ENCODE measurements around the gene SAMD9. TPM values are rescaled to one million over a fixed set of nuclear protein-coding genes. Genes with fewer than 3 reads are reported as not detected.

The SAMD9 gene
- total RNA-seq, 4 donors from 2014 or later = 0.89 to 1.7 (median 1.5) TPM

DNA sequence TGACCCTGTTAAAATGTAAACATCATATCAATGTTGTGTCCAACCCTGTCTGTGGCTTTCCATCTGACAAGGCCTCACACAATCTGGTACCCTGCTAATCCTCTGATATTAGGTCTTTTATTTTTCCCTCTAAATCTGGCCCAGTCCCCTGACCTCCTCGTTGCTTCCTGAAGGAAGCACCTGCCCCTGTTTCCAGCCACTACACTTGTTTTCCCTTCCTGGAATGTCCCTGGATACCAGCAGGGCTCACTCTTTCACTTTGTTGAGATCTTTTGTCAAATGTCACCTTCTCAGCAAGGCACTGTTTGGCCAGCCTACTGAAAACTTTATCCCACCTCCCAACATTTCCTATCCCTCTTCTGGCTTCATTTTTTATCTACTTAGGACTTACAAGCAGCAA, 28.3 kb upstream of the SAMD9 start:
- intact Hi-C loops (cut with DNase I; ENCODE audit: low total_unique reads) (no loop called here), in situ Hi-C loops (cut with MboI; ENCODE audit: low sequenced_read_pairs in 4 of 4) (no loop called here)
- ATAC-seq (no peak), DNase-seq (no peak)
- TF ChIP-seq, protein P1, sequence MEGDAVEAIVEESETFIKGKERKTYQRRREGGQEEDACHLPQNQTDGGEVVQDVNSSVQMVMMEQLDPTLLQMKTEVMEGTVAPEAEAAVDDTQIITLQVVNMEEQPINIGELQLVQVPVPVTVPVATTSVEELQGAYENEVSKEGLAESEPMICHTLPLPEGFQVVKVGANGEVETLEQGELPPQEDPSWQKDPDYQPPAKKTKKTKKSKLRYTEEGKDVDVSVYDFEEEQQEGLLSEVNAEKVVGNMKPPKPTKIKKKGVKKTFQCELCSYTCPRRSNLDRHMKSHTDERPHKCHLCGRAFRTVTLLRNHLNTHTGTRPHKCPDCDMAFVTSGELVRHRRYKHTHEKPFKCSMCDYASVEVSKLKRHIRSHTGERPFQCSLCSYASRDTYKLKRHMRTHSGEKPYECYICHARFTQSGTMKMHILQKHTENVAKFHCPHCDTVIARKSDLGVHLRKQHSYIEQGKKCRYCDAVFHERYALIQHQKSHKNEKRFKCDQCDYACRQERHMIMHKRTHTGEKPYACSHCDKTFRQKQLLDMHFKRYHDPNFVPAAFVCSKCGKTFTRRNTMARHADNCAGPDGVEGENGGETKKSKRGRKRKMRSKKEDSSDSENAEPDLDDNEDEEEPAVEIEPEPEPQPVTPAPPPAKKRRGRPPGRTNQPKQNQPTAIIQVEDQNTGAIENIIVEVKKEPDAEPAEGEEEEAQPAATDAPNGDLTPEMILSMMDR (IDR thresholded peaks at IDR 0.05 in 4 of 5, conservative IDR thresholded peaks at IDR 0.05 in 1 of 5) = no peak
- TF ChIP-seq POLR2A (IDR thresholded peaks at IDR 0.05) = no peak
- peaks cover 0 to 12% of the 10 kb centered on the region in 2 donors for H3K36me3 ChIP-seq
- H3K27me3 ChIP-seq = no peaks in the 10 kb centered on the region
- peak overlapping the region in 1 of 4 donors; percentile 43 for H3K4me3 ChIP-seq
- peaks cover 9 to 10% of the 10 kb centered on the region in 2 donors for H3K4me1 ChIP-seq
- no peaks in the 10 kb centered on the region for H3K9me3 ChIP-seq
- H3K27ac ChIP-seq = peak overlapping the region in 3 of 4 donors; percentile 57 to 65 (median 58)

DNA sequence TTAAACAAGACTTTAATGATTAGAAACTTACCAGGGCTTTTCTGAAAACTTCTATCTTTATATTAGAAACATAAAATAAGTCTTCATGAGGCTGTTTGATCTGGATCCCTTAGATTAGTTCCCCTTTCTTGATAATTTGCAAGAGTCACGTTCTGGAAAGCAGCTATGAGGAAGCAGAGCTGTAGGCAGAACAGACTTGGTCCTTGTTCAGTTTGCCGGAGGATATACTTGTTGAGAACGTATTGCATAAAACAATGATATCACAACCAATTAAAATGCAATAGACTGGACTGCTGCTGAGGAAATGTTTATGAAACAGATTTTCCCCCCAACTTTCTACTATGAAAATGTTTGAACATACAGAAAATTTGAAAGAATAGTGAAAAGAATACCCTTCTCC, 27.6 kb upstream of the SAMD9 start:
- Histone ChIP-seq H3K27me3 (no peaks in the 10 kb centered on the region), H3K36me3 (peaks cover 0 to 16% of the 10 kb centered on the region in 2 donors), H3K4me3 (no peak overlapping the region), H3K4me1 (peaks cover 9 to 10% of the 10 kb centered on the region in 2 donors), H3K27ac (no peak overlapping the region), H3K9me3 (no peaks in the 10 kb centered on the region)
- in situ Hi-C loops (cut with MboI; ENCODE audit: low sequenced_read_pairs in 4 of 4) = no loop called here
- no peak for ATAC-seq
- TF ChIP-seq POLR2A (IDR thresholded peaks at IDR 0.05) = no peak
- TF ChIP-seq, protein P1 (IDR thresholded peaks at IDR 0.05 in 4 of 5, conservative IDR thresholded peaks at IDR 0.05 in 1 of 5) = no peak
- intact Hi-C loops (cut with DNase I; ENCODE audit: low total_unique reads) = no loop called here
- no peak for DNase-seq

DNA sequence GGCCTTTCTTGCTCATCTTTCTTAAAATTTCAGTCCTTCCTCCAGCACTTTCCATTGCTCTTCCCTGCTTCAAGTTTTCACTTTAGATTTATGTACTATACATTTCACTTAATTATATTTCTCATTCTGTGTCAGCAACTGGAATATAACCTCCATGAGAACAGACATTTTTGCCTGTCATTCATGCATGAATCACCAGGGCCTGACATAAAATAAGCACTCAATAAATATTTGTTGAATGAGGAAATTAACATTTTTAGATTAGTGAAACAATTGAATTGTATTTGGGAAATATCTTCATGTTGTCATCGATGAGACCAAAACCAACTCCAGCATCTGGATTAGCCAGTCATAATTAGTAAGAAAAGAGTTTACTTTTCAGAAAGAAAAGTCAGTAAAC, 24.3 kb upstream of the SAMD9 start:
- DNase-seq (no peak), ATAC-seq (no peak)
- TF ChIP-seq, protein P1 (IDR thresholded peaks at IDR 0.05 in 4 of 5, conservative IDR thresholded peaks at IDR 0.05 in 1 of 5) = no peak
- no peak for TF ChIP-seq POLR2A (IDR thresholded peaks at IDR 0.05)
- Histone ChIP-seq H3K4me3 (no peak overlapping the region), H3K4me1 (peaks cover 7 to 10% of the 10 kb centered on the region in 2 donors), H3K36me3 (peaks cover 0 to 30% of the 10 kb centered on the region in 2 donors), H3K27me3 (no peaks in the 10 kb centered on the region), H3K9me3 (no peaks in the 10 kb centered on the region), H3K27ac (no peak overlapping the region)
- in situ Hi-C loops (cut with MboI; ENCODE audit: low sequenced_read_pairs in 4 of 4) (no loop called here), intact Hi-C loops (cut with DNase I; ENCODE audit: low total_unique reads) (no loop called here)

DNA sequence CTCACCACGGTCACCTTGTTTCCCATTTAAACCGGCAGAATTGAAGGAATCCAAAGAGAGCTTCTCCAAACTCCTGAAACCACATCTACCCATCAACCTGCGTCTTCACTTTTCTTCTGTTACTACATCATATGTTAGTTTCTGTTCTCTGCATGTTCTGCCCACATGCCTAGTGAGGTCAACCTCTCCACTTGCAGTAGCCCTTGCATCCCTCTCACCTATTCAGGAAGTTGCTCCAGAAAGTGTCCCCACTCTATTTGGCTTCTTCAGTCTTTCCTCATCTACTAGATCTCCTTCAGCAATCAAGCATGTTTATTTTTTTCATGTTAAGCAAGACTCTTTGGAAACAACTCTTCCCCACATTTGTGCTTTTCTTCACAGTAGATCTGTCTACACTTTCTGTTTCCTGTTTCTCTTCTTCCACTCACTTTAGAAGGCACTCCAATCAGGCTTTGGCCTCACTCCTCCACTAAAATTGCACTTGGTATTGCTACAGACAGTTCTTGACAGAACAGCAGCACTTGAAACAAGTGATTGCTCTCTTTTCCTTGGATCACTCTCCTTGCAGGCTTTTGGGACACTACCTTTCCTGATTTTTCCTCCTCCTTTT, 22.9 kb upstream of the SAMD9 start:
- intact Hi-C loops (cut with DNase I; ENCODE audit: low total_unique reads) = no loop called here
- TF ChIP-seq, protein P1 (IDR thresholded peaks at IDR 0.05 in 4 of 5, conservative IDR thresholded peaks at IDR 0.05 in 1 of 5) = no peak
- no peak for TF ChIP-seq POLR2A (IDR thresholded peaks at IDR 0.05)
- no peak overlapping the region for H3K27ac ChIP-seq
- ATAC-seq (no peak), DNase-seq (no peak)
- H3K27me3 ChIP-seq = no peaks in the 10 kb centered on the region
- H3K36me3 ChIP-seq = peaks cover 0 to 41% of the 10 kb centered on the region in 2 donors
- H3K9me3 ChIP-seq = peaks cover 0 to 4% (median 0%) of the 10 kb centered on the region in 3 donors
- no peak overlapping the region for H3K4me3 ChIP-seq
- H3K4me1 ChIP-seq = no peaks in the 10 kb centered on the region
- in situ Hi-C loops (cut with MboI; ENCODE audit: low sequenced_read_pairs in 4 of 4) = no loop called here

DNA sequence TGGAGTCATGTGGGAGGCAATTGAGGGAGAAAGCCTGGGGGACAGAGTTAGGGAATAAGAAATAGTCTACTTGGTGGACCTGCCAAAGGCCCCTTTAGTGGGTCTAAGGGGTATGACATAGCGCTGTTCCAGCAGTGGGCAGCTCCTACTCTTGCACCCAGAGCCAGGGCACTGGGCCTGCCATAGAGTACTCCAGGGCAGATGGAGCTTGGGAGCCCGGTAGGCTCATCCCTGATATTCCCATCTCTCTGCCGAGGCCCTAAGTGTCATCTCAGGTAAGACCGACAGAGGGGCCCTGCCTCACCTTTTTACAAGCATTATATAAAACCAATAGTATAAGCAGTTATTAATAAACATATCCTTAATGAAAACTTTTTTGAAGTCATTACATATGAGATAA, 20.8 kb upstream of the SAMD9 start:
- H3K4me3 ChIP-seq = no peak overlapping the region
- peaks cover 0 to 11% (median 0%) of the 10 kb centered on the region in 3 donors for H3K9me3 ChIP-seq
- DNase-seq = no peak
- H3K4me1 ChIP-seq = no peaks in the 10 kb centered on the region
- no peak for TF ChIP-seq POLR2A (IDR thresholded peaks at IDR 0.05)
- H3K27me3 ChIP-seq = no peaks in the 10 kb centered on the region
- intact Hi-C loops (cut with DNase I; ENCODE audit: low total_unique reads) (no loop called here), in situ Hi-C loops (cut with MboI; ENCODE audit: low sequenced_read_pairs in 4 of 4) (no loop called here)
- ATAC-seq = no peak
- H3K36me3 ChIP-seq = peaks cover 0 to 51% of the 10 kb centered on the region in 2 donors
- H3K27ac ChIP-seq = no peak overlapping the region

Measured in gastrocnemius medialis (tissue), 4 donors.